ENCODE data around the gene P3H1. TPM values are rescaled to one million over a fixed set of nuclear protein-coding genes. Genes with fewer than 3 reads are reported as not detected.
A peak's percentile ranks its signal among the peaks of the same experiment; 100 is the strongest.

P3H1 gene
- polyA plus RNA-seq, 1 of the 3 experiments (the other 2 are of a cell fraction) = 66.8 TPM

- no peaks in the 10 kb centered on the region for H3K27me3 ChIP-seq (ENCODE audit: insufficient read depth)
- no peaks in the 10 kb centered on the region for H4K20me1 ChIP-seq (ENCODE audit: insufficient read depth)
- CTCF ChIA-PET = interaction anchor here (0.8 to 5.5 kb wide), 4 partner anchors 12 to 603 kb away, joined by 3 to 25 read pairs (median 6); no protein-coding TSS in a partner anchor
- H3K36me3 ChIP-seq (replicated peaks in 1 of 2; ENCODE audit: control insufficient read depth in 1 of 2, insufficient read depth in 2 of 2, low read length in 1 of 2) = no peaks in the 10 kb centered on the region
- no peaks in the 10 kb centered on the region for H3K9me3 ChIP-seq
- H3K4me2 ChIP-seq = no peak overlapping the region
- no peak overlapping the region for H3K4me3 ChIP-seq (ENCODE audit: low read depth in 2 of 2, low read length in 1 of 2)
- no peaks in the 10 kb centered on the region for H3K79me2 ChIP-seq (ENCODE audit: insufficient read depth)
- H3K9me2 ChIP-seq = no peaks in the 10 kb centered on the region
- no peak overlapping the region for H3K9ac ChIP-seq
- peak; percentile 62 for DNase-seq
- H2AFZ ChIP-seq (ENCODE audit: low read depth) = no peak overlapping the region
- TF ChIP-seq TAF1 (IDR thresholded peaks at IDR 0.05; ENCODE audit: borderline replicate concordance, low read depth, low read length) (no peak), TCF12 (IDR thresholded peaks at IDR 0.05) (no peak), EZH2phosphoT487 (IDR thresholded peaks at IDR 0.05; ENCODE audit: borderline replicate concordance, low read depth) (no peak), ZBTB33 (IDR thresholded peaks at IDR 0.05; ENCODE audit: borderline replicate concordance, low read depth) (no peak), SMC3 (IDR thresholded peaks at IDR 0.05; ENCODE audit: low read depth, low read length) (no peak), RFX5 (IDR thresholded peaks at IDR 0.05; ENCODE audit: low read length) (no peak)
- POLR2A ChIA-PET = no interaction called here
- H3F3A ChIP-seq (replicated peaks; ENCODE audit: insufficient read depth) = no peaks in the 10 kb centered on the region
- peaks cover 0 to 6% of the 10 kb centered on the region in 2 experiments; a peak in 1 of 4 replicates for H3K4me1 ChIP-seq (ENCODE audit: control insufficient read depth in 1 of 2, insufficient read depth in 2 of 2, low read depth in 1 of 2, low read length in 1 of 2)
- H3K27ac ChIP-seq (ENCODE audit: low read depth in 2 of 2, low read length in 1 of 2) = no peak overlapping the region
- no CpG with 5 or more reads among the region's 4 CpGs for WGBS (ENCODE audit: low lambda C conversion rate)
Observed at GRCh38 chr1:42736152-42736551, 30.7 kb downstream of the P3H1 start.

GRCh38 chr1:42735477-42736105 is 31.2 kb downstream of the P3H1 start:
- Histone ChIP-seq H3K9me3 (no peaks in the 10 kb centered on the region), H3K4me2 (no peak overlapping the region), H3K27ac (ENCODE audit: low read depth in 2 of 2, low read length in 1 of 2) (no peak overlapping the region), H3K27me3 (ENCODE audit: insufficient read depth) (no peaks in the 10 kb centered on the region), H3K79me2 (ENCODE audit: insufficient read depth) (no peaks in the 10 kb centered on the region), H3K9ac (no peak overlapping the region), H3F3A (replicated peaks; ENCODE audit: insufficient read depth) (no peaks in the 10 kb centered on the region), H3K36me3 (replicated peaks in 1 of 2; ENCODE audit: control insufficient read depth in 1 of 2, insufficient read depth in 2 of 2, low read length in 1 of 2) (no peaks in the 10 kb centered on the region), H2AFZ (ENCODE audit: low read depth) (no peak overlapping the region), H3K4me3 (ENCODE audit: low read depth in 2 of 2, low read length in 1 of 2) (no peak overlapping the region), H3K9me2 (no peaks in the 10 kb centered on the region), H4K20me1 (ENCODE audit: insufficient read depth) (no peaks in the 10 kb centered on the region), H3K4me1 (ENCODE audit: control insufficient read depth in 1 of 2, insufficient read depth in 2 of 2, low read depth in 1 of 2, low read length in 1 of 2) (peaks cover 0 to 6% of the 10 kb centered on the region in 2 experiments; a peak in 1 of 4 replicates)
- ChIA-PET CTCF (interaction anchor here (0.8 to 5.5 kb wide), 4 partner anchors 12 to 602 kb away, joined by 3 to 25 read pairs (median 6); no protein-coding TSS in a partner anchor), POLR2A (no interaction called here)
- no peak for TF ChIP-seq MAX (IDR thresholded peaks at IDR 0.05; ENCODE audit: low read depth)
- TF ChIP-seq RAD21 (IDR thresholded peaks at IDR 0.05; ENCODE audit: low read length) = no peak
- TF ChIP-seq NFIC (IDR thresholded peaks at IDR 0.05; ENCODE audit: borderline replicate concordance) = no peak
- no peak for TF ChIP-seq TEAD4 (IDR thresholded peaks at IDR 0.05; ENCODE audit: borderline replicate concordance, insufficient read depth)
- no peak for TF ChIP-seq RCOR1 (IDR thresholded peaks at IDR 0.05; ENCODE audit: low read length)
- no peak for TF ChIP-seq SIN3A (IDR thresholded peaks at IDR 0.05; ENCODE audit: borderline replicate concordance, low read depth, low read length)
- no peak for TF ChIP-seq FOXM1 (IDR thresholded peaks at IDR 0.05; ENCODE audit: low read depth)
- TF ChIP-seq, protein P1, sequence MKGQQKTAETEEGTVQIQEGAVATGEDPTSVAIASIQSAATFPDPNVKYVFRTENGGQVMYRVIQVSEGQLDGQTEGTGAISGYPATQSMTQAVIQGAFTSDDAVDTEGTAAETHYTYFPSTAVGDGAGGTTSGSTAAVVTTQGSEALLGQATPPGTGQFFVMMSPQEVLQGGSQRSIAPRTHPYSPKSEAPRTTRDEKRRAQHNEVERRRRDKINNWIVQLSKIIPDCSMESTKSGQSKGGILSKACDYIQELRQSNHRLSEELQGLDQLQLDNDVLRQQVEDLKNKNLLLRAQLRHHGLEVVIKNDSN (IDR thresholded peaks at IDR 0.05; ENCODE audit: borderline replicate concordance, low read depth) = no peak
- TF ChIP-seq MXI1 (IDR thresholded peaks at IDR 0.05; ENCODE audit: low read depth, low read length) = no peak
- TF ChIP-seq ZBTB33 (IDR thresholded peaks at IDR 0.05; ENCODE audit: borderline replicate concordance, low read depth) = no peak
- peak; percentile 42 for DNase-seq
- 60% methylated on average over 1 of the region's 14 CpGs for whole genome bisulfite sequencing (ENCODE audit: low lambda C conversion rate)

Measured in SK-N-SH (cell line).